Osteocyte (in vitro differentiated cells): ENCODE data around the gene PKNOX1. TPM values are rescaled to one million over a fixed set of nuclear protein-coding genes. Genes with fewer than 3 reads are reported as not detected.
"Not testable (repeated sequence)": the region's sequence is repeated elsewhere in the genome, so short reads cannot be mapped to it uniquely, and the experiment has no call there.

Experiments used
- DNase-seq: peaks from one replicate; pipeline ENCODE4 v3.0.0; 2021; ENCODE audit warnings: mixed read lengths; ENCODE audit not compliant: unreplicated experiment; ENCODE audit errors: extremely low spot score
- H3K27ac Mint-ChIP-seq: one replicate; pipeline ENCODE4 v1.8.0; 2021; ENCODE audit warnings: mild to moderate bottlenecking, mixed read lengths; ENCODE audit not compliant: unreplicated experiment
- H3K27me3 Mint-ChIP-seq: one replicate; pipeline ENCODE4 v1.8.0; 2021; ENCODE audit warnings: mixed read lengths; ENCODE audit not compliant: unreplicated experiment
- H3K36me3 Mint-ChIP-seq: one replicate; pipeline ENCODE4 v1.8.0; 2021; ENCODE audit warnings: mixed read lengths; ENCODE audit not compliant: unreplicated experiment
- H3K4me1 Mint-ChIP-seq: one replicate; pipeline ENCODE4 v1.8.0; 2021; ENCODE audit warnings: mixed read lengths; ENCODE audit not compliant: unreplicated experiment
- H3K4me3 Mint-ChIP-seq: one replicate; pipeline ENCODE4 v1.8.0; 2021; ENCODE audit warnings: mild to moderate bottlenecking, moderate library complexity, mixed read lengths; ENCODE audit not compliant: unreplicated experiment
- H3K9me3 Mint-ChIP-seq: one replicate; pipeline ENCODE4 v1.8.0; 2021; ENCODE audit warnings: mixed read lengths; ENCODE audit not compliant: unreplicated experiment
- total RNA-seq: library from RNA; stranded (reverse); gene quantifications from 2 replicates; pipeline ENCODE4 v1.2.1, GENCODE V29; 2021
- TF ChIP-seq, protein P1 (sequence below): fragments of 200-600 bp; sonication (generic); IDR thresholded peaks from 2 replicates; pipeline ENCODE4 v1.5.0; 2021; ENCODE audit warnings: antibody characterized with exemption, mild to moderate bottlenecking, moderate library complexity

PKNOX1 gene
- total RNA-seq, 1 donor from 2014 or later = 14.2 TPM

DNA sequence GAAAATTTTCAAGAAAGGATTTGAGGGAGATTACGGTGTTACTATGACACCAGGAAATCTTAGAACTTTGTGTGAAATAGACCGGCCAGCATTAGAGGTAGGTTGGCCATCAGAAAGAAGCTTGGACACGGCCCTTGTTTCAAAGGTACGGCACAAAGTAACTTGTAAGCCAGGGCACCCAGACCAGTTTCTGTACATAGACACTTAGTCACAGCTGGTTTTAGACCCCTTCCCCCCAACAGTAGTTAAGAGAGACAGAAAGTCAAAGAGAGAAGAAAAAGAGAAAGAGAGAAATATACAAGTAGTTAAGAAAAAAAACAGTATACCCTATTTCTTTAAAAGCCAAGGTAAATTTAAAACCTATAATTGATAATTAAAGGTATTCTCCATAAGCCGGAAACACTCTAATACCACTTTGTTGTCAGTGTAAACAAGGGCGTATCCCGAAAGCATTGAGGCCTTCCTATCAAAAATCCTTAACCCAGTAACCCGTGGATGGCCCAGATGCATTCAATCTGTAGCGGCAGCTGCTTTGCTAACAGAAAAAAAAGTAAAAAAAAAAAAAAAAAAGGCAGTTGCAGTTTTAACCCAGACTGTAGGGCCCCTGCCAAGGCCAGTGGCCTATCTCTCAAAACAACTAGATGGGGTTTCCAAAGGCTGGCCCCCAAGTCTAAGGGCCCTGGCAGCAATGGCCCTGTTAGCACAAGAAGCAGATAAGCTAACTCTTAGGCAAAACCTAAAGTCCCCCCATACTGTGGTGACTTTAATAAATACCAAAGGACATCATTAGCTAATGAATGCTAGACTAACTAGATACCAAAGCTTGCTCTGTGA lies 41.0 kb upstream of the PKNOX1 start:
- not testable (repeated sequence) for H3K9me3 Mint-ChIP-seq, H3K4me3 Mint-ChIP-seq, H3K27me3 Mint-ChIP-seq, H3K36me3 Mint-ChIP-seq, H3K4me1 Mint-ChIP-seq, DNase-seq, H3K27ac Mint-ChIP-seq

DNA sequence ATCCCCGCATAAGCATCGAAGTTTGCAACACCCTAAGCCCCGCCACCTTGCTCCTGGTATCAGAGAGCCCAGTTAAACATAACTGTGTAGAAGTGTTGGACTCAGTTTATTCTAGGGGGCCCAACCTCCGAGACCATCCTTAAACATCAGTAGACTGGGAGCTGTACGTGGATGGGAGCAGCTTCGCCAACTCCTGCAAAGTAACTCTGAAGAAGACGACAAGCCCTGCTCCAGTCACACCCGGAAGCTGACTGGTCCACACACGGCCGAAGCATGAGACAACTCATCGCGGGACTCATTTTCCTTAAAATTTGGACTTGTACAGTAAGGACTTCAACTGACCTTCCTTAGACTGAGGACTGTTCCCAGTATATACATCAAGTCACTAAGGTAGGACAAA lies 40.4 kb upstream of the PKNOX1 start:
- DNase-seq, H3K27me3 Mint-ChIP-seq, H3K4me1 Mint-ChIP-seq, H3K27ac Mint-ChIP-seq, H3K9me3 Mint-ChIP-seq, H3K4me3 Mint-ChIP-seq, H3K36me3 Mint-ChIP-seq: not testable (repeated sequence)

DNA sequence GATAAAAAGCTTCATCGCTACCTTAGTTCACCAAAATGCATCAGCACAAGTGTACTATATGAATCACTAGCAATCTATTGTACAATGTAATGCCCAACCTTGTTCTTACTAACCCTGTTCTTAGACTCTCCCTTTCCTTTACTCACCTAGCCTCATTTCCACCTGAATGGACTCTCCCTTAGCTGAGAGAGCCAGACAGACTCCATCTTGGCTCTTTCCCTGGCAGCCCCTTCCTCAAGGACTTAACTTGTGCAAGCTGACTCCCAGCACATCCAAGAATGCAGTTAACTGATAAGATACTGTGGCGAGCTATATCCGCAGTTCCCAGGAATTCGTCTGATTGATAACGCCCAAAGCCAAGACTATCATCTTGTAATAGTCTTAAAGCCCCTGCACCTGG lies 38.0 kb upstream of the PKNOX1 start:
- not testable (repeated sequence) for H3K27me3 Mint-ChIP-seq, DNase-seq, H3K36me3 Mint-ChIP-seq, H3K9me3 Mint-ChIP-seq, H3K4me3 Mint-ChIP-seq, H3K27ac Mint-ChIP-seq
- H3K4me1 Mint-ChIP-seq = peaks cover 11% of the 10 kb centered on the region

DNA sequence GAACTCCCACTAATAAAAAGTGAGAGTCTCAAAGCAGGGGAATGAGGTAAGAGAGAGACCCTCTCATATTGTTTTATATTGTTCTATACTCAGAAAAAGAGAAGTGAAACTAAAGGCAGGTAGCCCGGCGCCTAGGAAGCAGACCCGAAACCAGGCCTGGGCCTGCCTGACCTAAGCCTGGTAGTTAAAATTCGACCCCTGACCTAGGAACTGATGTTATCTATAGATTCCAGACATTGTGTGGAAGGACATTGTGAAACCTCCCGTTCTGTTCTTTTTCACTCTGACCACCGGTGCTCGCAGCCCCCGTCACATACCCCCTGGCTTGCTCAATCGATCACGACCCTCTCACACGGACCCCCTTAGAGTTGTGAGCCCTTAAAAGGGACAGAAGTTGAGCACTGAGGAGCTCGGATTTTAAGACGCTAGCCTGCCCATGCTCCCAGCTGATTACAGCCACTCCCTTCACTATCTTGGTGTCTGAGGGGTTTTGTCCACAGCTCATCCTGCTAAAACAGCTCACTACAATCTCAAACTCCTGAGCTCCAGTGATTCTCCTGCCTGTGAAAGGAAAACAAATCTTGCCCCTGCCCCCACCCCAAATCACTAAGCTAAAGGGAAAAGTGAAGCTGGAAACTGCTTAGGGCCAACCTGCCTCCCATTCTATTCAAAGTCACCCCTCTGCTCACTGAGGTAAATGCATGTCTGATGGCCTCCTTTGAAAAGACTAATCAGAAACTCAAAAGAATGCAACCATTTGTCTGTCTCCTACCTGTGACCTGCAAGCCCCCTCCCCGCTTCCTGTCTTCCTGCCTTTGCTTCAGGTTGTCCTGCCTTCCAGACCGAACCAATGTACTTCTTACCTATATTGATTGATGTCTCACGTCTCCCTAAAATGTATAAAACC lies 37.1 kb upstream of the PKNOX1 start:
- H3K27ac Mint-ChIP-seq, H3K9me3 Mint-ChIP-seq: not testable (repeated sequence)
- H3K4me1 Mint-ChIP-seq = peaks cover 11% of the 10 kb centered on the region

DNA sequence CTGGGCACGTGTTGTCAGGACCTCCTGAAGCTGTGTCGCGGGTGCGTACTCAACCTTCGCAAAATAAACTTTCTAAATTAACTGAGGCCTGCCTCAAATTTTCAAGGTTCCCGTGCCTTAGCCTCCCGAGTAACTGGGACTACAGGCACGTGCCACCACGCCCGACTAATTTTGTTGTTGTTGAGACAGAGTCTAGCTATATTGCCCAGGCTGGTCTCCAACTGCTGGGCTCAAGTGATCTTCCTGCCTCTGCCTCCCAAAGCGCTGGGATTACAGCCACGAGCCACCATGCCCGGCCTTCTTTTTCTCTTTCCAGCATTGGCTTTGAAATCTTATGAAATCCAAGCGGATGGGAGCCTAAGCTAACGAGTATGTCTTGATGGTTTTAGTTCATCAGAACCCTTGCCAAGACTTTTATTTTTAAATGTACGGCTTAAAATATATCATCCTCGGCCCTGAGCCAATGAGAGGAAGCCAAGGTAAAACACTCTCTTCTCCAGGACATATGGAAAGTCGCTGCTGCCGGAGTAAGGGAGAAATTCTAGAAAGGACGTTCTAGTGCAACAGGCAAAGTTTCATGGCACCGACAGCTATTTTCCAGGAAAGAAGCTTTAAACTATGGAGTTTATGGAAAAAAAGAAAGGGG lies 36.3 kb upstream of the PKNOX1 start:
- H3K27ac Mint-ChIP-seq = no peak overlapping the region
- peaks cover 10% of the 10 kb centered on the region for H3K4me1 Mint-ChIP-seq
- no peaks in the 10 kb centered on the region for H3K36me3 Mint-ChIP-seq
- no peaks in the 10 kb centered on the region for H3K9me3 Mint-ChIP-seq
- DNase-seq = no peak
- TF ChIP-seq, protein P1, sequence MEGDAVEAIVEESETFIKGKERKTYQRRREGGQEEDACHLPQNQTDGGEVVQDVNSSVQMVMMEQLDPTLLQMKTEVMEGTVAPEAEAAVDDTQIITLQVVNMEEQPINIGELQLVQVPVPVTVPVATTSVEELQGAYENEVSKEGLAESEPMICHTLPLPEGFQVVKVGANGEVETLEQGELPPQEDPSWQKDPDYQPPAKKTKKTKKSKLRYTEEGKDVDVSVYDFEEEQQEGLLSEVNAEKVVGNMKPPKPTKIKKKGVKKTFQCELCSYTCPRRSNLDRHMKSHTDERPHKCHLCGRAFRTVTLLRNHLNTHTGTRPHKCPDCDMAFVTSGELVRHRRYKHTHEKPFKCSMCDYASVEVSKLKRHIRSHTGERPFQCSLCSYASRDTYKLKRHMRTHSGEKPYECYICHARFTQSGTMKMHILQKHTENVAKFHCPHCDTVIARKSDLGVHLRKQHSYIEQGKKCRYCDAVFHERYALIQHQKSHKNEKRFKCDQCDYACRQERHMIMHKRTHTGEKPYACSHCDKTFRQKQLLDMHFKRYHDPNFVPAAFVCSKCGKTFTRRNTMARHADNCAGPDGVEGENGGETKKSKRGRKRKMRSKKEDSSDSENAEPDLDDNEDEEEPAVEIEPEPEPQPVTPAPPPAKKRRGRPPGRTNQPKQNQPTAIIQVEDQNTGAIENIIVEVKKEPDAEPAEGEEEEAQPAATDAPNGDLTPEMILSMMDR = no peak
- H3K27me3 Mint-ChIP-seq = no peaks in the 10 kb centered on the region
- no peak overlapping the region for H3K4me3 Mint-ChIP-seq

More for the DNA sequence above, 37.1 kb upstream of the PKNOX1 start:
- H3K27me3 Mint-ChIP-seq, DNase-seq, H3K36me3 Mint-ChIP-seq, H3K4me3 Mint-ChIP-seq: not testable (repeated sequence)

DNA sequence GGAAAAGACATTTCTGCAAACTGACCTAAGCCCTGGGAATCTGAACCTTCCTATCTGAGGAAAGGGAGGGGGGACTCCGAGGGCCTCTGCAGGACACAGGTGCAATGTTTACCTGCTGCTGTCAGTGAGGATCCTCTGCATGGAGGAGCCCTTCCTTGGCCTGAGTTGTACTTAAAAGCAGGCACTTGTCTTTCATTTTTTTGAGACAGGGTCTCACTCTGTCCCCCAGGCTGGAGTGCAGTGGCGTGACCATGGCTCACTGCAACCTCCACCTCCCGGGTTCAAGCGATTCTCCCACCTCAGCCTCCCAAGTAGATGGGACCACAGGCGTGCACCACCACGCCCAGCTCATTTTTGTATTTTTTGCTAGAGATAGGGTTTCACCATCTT lies 35.8 kb upstream of the PKNOX1 start:
- not testable (repeated sequence) for H3K27me3 Mint-ChIP-seq, H3K27ac Mint-ChIP-seq, H3K36me3 Mint-ChIP-seq, DNase-seq, H3K4me1 Mint-ChIP-seq, H3K9me3 Mint-ChIP-seq, H3K4me3 Mint-ChIP-seq

DNA sequence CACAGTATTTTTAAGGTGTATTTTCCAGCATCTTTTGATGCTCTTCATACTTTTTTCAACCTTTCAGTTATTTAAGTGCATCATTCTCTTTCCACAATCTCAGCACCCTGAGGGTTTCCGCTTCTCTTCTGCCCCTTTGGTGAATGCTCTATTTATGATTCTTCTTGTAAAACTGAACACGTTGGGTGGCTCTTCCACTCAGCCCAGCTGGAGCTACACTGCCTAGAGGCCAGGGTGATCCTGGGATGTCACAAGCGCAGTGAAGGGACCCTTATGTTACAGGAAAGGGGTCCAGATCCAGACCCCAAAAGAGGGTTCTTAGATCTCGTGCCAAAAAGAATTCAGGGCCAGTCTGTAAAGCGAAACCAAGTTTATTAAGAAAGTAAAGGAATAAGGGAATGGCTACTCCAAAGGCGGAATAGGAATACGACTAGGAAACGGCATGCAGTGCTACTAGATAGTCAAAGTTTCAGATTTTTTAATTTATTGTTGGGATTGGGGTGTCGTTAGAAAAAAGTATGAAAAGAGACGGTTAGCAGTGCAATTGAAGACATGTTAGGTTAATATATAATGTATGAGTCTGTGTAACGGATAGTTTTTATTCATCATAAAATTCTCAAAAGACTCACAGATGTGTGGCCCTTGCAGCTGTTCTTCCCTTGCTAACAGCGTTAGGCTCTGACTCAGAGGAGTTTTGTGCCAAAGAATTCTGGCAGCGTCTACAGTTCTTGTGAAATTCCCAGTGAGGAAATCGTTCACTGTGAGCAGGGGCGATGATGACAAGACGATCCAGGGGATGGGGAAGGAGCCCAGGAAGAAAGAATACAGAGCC lies 34.6 kb upstream of the PKNOX1 start:
- no peaks in the 10 kb centered on the region for H3K9me3 Mint-ChIP-seq
- H3K27ac Mint-ChIP-seq = peak overlapping the region; percentile 51
- no peaks in the 10 kb centered on the region for H3K27me3 Mint-ChIP-seq
- no peak overlapping the region for H3K4me3 Mint-ChIP-seq
- TF ChIP-seq, protein P1 = no peak
- no peaks in the 10 kb centered on the region for H3K36me3 Mint-ChIP-seq
- no peak for DNase-seq
- H3K4me1 Mint-ChIP-seq = peaks cover 10% of the 10 kb centered on the region
